Activated B cell treated with CpG ODN at 0.5 μM for 24 hours (primary cell): ENCODE data around the gene RASAL2. TPM values are rescaled to one million over a fixed set of nuclear protein-coding genes. Genes with fewer than 3 reads are reported as not detected.

Experiments
- ATAC-seq: fragments of 200-7000 bp; cut with Tn5 transposase; one replicate; pipeline ENCODE4 v1.10.0; 2021; ENCODE audit warnings: low read depth, mild to moderate bottlenecking, moderate library complexity
- CTCF ChIA-PET: fragments of 350-600 bp; sonication (Branson Sonifier 250); formaldehyde crosslinking; loops from one replicate; lab custom pipeline; 2021; ENCODE audit warnings: antibody characterized with exemption; lab: Charles Lee
- POLR2A ChIA-PET: fragments of 350-600 bp; sonication (Branson Sonifier 250); formaldehyde crosslinking; loops from one replicate; lab custom pipeline; 2021; ENCODE audit warnings: antibody characterized with exemption; lab: Charles Lee
- DNase-seq: peaks from one replicate; pipeline ENCODE4 v3.0.0; 2022
- H3K27ac Mint-ChIP-seq: one replicate; pipeline ENCODE4 v1.8.0; 2020; ENCODE audit warnings: mixed read lengths
- H3K27me3 Mint-ChIP-seq: one replicate; pipeline ENCODE4 v1.8.0; 2021; ENCODE audit warnings: mixed read lengths
- H3K36me3 Mint-ChIP-seq: one replicate; pipeline ENCODE4 v1.8.0; 2021; ENCODE audit warnings: low read depth, mixed read lengths
- H3K4me1 Mint-ChIP-seq: one replicate; pipeline ENCODE4 v1.8.0; 2021; ENCODE audit warnings: mixed read lengths
- H3K4me3 Mint-ChIP-seq: one replicate; pipeline ENCODE4 v1.8.0; 2020; ENCODE audit warnings: mild to moderate bottlenecking, mixed read lengths
- H3K9me3 Mint-ChIP-seq: one replicate; pipeline ENCODE4 v1.8.0; 2020; ENCODE audit warnings: mixed read lengths
- CTCF ChIP-seq: fragments of 200-600 bp; IDR thresholded peaks from one replicate; pipeline ENCODE4 v1.8.0; 2022; ENCODE audit warnings: antibody characterized with exemption, mild to moderate bottlenecking
- intact Hi-C: fragments of 100-400 bp; cut with micrococcal nuclease; formaldehyde crosslinking; loops from one replicate; pipeline ENCODE4 v1.15.1; 2024
- total RNA-seq: library from RNA; stranded (reverse); gene quantifications from 2 replicates; pipeline ENCODE4 v1.2.3, GENCODE V29; 2022

RASAL2 gene
- total RNA-seq, 1 donor from 2014 or later, result 0.16 TPM

DNA sequence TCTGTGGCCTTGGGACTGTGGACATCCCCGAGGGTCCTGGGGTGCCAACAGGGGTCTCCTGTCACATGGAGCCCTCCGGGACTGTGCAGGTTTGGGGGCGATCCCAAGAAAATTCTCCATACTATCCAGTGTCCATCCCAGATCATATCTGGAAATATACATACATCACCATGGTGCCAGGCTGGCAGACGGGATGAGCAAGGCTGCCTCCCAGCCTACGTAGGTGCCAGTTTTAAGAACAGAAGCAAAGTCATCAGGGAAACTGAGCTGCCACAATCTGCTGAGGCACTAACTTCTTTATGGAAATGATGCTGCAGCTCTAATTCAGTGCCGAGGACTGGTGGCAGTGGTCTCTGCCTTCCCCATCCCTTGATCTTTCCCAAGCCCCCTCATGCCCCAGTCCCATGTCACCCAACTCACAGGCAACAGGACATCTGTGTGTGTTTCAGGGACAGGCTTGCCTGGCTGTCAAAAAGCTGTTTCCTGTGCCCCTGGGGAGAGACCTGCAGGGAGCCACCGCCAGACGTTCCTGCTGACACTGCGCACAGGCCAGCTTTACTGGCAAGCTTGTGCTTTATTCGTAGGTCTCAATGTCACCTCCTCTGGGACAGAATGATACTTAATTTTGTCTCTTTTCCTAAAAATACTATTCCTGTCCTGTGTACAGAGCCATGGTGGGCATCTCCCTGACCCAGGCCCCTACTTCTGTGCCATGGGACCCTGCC lies 434.5 kb downstream of the RASAL2 start:
- no peak for TF ChIP-seq CTCF
- intact Hi-C loops, result no loop called here
- CTCF ChIA-PET, result interaction anchor here (7.9 kb wide), 1 partner anchor 474 kb away, joined by 207 read pairs; no protein-coding TSS in a partner anchor
- no peak for ATAC-seq
- Mint-ChIP-seq H3K4me1 (peaks cover 4% of the 10 kb centered on the region), H3K36me3 (no peaks in the 10 kb centered on the region), H3K9me3 (peaks cover 3% of the 10 kb centered on the region), H3K4me3 (no peak overlapping the region), H3K27me3 (no peaks in the 10 kb centered on the region), H3K27ac (no peak overlapping the region)
- DNase-seq, result no peak
- POLR2A ChIA-PET, result no interaction called here

DNA sequence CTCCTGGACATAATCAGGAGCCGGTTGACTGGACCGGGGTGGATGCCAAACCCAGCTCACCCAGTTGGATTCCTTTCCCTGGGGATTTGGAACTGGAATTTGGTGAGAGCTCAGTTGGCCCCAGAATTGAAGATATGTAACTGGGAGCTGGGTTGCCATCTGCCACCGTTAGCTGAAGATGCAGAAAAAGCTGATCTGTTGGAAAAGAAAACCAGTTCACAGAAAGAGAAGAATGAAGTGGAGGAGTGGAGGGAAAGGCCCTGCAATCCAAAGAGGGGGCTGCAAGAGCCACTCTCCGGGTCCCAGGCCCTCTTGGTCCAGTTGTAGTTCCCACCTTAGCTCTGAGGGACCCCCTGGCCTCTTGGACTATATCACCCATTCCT lies 435.0 kb downstream of the RASAL2 start:
- CTCF ChIA-PET, result interaction anchor here (7.9 kb wide), 1 partner anchor 473 kb away, joined by 207 read pairs; no protein-coding TSS in a partner anchor
- intact Hi-C loops, result no loop called here
- DNase-seq (no peak), ATAC-seq (no peak)
- POLR2A ChIA-PET, result no interaction called here
- H3K9me3 Mint-ChIP-seq, result peaks cover 3% of the 10 kb centered on the region
- H3K36me3 Mint-ChIP-seq, result no peaks in the 10 kb centered on the region
- TF ChIP-seq CTCF, result no peak
- peaks cover 4% of the 10 kb centered on the region for H3K4me1 Mint-ChIP-seq
- no peak overlapping the region for H3K4me3 Mint-ChIP-seq
- H3K27me3 Mint-ChIP-seq, result no peaks in the 10 kb centered on the region
- H3K27ac Mint-ChIP-seq, result no peak overlapping the region

DNA sequence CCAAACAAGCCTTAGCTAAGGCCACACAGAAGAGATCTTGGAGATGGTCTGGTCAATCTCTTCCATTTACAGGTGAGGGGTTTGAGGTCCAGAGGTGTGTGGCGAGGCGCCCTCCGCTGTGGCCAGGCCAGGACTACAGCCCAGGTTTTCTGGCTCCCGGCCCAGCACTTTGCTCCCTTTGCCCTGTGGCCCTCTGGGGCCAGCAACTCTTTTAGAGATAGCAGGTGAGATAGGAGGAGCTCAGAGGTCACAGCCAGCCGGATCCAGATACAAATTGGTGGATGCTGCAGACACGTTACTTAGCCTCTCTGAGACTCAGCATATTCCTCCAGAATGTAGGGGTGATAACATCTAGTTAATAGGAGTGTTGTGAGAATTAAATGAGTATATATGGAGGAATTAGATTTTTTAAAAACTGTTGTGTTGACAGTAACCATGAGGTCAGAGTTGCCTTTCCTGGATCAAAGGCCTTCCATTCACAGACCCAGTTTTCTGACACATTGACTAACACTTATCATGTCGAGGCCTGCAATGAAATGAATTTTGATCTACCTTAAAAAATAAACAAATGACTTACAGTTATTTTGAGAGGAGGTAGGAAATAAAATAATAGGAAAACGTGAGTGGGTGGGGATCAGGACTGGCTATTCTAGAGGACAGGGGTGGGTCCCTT lies 435.6 kb downstream of the RASAL2 start:
- no peaks in the 10 kb centered on the region for H3K36me3 Mint-ChIP-seq
- no peak overlapping the region for H3K27ac Mint-ChIP-seq
- POLR2A ChIA-PET, result no interaction called here
- peaks cover 3% of the 10 kb centered on the region for H3K9me3 Mint-ChIP-seq
- CTCF ChIA-PET, result interaction anchor here (1.0 to 7.9 kb wide), 3 partner anchors 229 to 478 kb away, joined by 3 to 207 read pairs (median 4); no protein-coding TSS in a partner anchor
- DNase-seq (no peak), ATAC-seq (no peak)
- intact Hi-C loops, result loop anchor here (5.0 kb wide), 1 partner anchor 593 kb away; no protein-coding TSS in a partner anchor
- H3K4me3 Mint-ChIP-seq, result no peak overlapping the region
- H3K27me3 Mint-ChIP-seq, result no peaks in the 10 kb centered on the region
- no peak for TF ChIP-seq CTCF
- peaks cover 4% of the 10 kb centered on the region for H3K4me1 Mint-ChIP-seq

- CTCF ChIA-PET, result interaction anchor here (0.7 to 7.9 kb wide), 4 partner anchors 220 to 478 kb away, joined by 3 to 207 read pairs (median 4); no protein-coding TSS in a partner anchor
- POLR2A ChIA-PET, result no interaction called here
- peaks cover 4% of the 10 kb centered on the region for H3K4me1 Mint-ChIP-seq
- no peaks in the 10 kb centered on the region for H3K27me3 Mint-ChIP-seq
- ATAC-seq, result no peak
- no peaks in the 10 kb centered on the region for H3K36me3 Mint-ChIP-seq
- no peaks in the 10 kb centered on the region for H3K9me3 Mint-ChIP-seq
- H3K27ac Mint-ChIP-seq, result no peak overlapping the region
- H3K4me3 Mint-ChIP-seq, result no peak overlapping the region
- no peak for TF ChIP-seq CTCF
- intact Hi-C loops, result loop anchor here (5.0 kb wide), 1 partner anchor 592 kb away; no protein-coding TSS in a partner anchor
- no peak for DNase-seq
Observed at GRCh38 chr1:178530037-178530402, 436.1 kb downstream of the RASAL2 start.

DNA sequence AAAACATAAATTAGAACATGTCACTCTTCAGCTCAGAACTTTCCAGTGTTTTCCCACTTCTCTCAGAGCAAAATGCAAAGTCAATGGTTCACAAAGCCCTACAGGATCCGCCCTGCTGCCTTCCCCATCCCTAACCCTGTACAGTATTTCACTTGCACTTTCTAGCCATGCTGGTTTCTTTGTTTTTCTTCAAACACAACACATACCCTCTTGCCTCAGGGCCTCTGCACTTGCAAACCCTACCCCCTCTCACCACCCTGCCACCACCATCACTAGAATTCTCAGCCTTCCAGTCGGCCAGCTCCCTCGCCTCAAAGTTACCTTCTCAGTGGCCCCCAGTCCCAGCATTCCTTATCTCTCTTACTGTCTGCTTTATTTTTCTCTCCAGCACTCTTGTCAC lies 436.6 kb downstream of the RASAL2 start:
- Mint-ChIP-seq H3K36me3 (no peaks in the 10 kb centered on the region), H3K4me3 (no peak overlapping the region), H3K27me3 (no peaks in the 10 kb centered on the region), H3K27ac (no peak overlapping the region), H3K9me3 (no peaks in the 10 kb centered on the region), H3K4me1 (peaks cover 4% of the 10 kb centered on the region)
- no peak for TF ChIP-seq CTCF
- ChIA-PET POLR2A (no interaction called here), CTCF (interaction anchor here (0.7 to 7.9 kb wide), 4 partner anchors 220 to 477 kb away, joined by 3 to 207 read pairs (median 4); no protein-coding TSS in a partner anchor)
- no peak for DNase-seq
- ATAC-seq, result no peak
- intact Hi-C loops, result loop anchor here (5.0 kb wide), 1 partner anchor 592 kb away; no protein-coding TSS in a partner anchor
